Activated naive CD4-positive, alpha-beta T cell treated with anti-CD3 and anti-CD28 coated beads for 36 hours (primary cell): Measurements from ENCODE around the gene GRM7. TPM values are rescaled to one million over a fixed set of nuclear protein-coding genes. Genes with fewer than 3 reads are reported as not detected.

Experiments used
- CTCF ChIA-PET: fragments of 350-600 bp; sonication (Branson Sonifier 250); formaldehyde crosslinking; loops from one replicate; lab custom pipeline; 2021; ENCODE audit warnings: antibody characterized with exemption; lab: Charles Lee
- DNase-seq: peaks from one replicate; pipeline ENCODE4 v3.0.0-alpha.2; 2020
- H3K27ac Mint-ChIP-seq: one replicate; pipeline ENCODE4 v1.8.0; 2021; ENCODE audit warnings: mild to moderate bottlenecking, mixed read lengths
- H3K27me3 Mint-ChIP-seq: one replicate; pipeline ENCODE4 v1.8.0; 2021; ENCODE audit warnings: low read depth, mixed read lengths
- H3K36me3 Mint-ChIP-seq: one replicate; pipeline ENCODE4 v1.8.0; 2021; ENCODE audit warnings: low read depth, mixed read lengths
- H3K4me1 Mint-ChIP-seq: one replicate; pipeline ENCODE4 v1.8.0; 2021; ENCODE audit warnings: low read depth, mixed read lengths
- H3K4me3 Mint-ChIP-seq: one replicate; pipeline ENCODE4 v1.8.0; 2021; ENCODE audit warnings: mild to moderate bottlenecking, moderate library complexity, mixed read lengths
- H3K9me3 Mint-ChIP-seq: one replicate; pipeline ENCODE4 v1.8.0; 2021; ENCODE audit warnings: mixed read lengths
- intact Hi-C: fragments of 100-400 bp; cut with micrococcal nuclease; formaldehyde crosslinking; loops from one replicate; pipeline ENCODE4 v1.15.1; 2023
- total RNA-seq, 2 experiments: library from RNA; stranded (reverse); gene quantifications; one replicate each; pipeline ENCODE4 v1.2.3, GENCODE V29; 2021

The GRM7 gene
- total RNA-seq, 2 experiments from 2014 or later: not detected

DNA sequence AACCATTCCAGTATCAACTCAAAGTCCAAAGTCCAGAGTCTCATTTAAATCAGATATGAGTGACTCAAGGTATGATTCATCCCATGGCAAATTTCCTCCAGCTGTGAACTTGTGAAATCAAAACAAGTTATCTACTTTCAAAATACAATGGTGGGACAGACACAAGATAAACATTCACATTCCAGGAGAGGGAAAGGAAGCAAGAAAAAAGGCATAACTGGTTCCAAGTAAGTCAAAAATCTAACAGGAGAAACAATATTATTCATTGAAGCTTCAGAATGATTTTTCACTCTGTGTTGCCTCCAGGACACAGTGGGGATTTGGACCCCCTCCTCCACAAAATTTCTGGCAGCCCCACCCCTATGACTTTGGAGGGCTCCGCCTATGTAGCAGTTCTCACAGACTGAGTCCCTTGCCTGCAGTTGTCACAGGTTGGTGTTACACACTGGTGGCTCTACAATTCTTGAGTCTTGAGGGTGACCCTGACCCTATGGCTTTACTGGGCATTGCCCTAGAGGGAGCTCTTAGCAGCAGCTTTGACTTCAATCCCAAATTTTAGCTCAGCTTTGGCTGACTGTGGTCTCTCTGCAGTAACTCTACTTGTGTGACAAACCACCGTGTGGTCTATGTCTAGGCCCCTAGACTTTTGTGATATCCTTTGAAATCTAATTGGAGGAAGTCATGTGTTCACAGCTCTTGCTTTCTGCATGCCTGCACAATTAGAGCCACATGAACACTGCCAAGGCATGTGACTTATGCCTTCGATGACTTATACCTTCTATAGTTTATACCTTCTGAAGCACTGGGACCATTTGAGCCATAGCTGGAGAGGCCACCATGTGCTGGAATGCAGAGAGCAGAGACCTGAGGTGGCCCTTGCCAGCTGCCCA is 644.2 kb downstream of the GRM7 start:
- no peak for DNase-seq
- no peaks in the 10 kb centered on the region for H3K36me3 Mint-ChIP-seq
- intact Hi-C loops: no loop called here
- H3K4me1 Mint-ChIP-seq: no peaks in the 10 kb centered on the region
- H3K9me3 Mint-ChIP-seq: no peaks in the 10 kb centered on the region
- H3K4me3 Mint-ChIP-seq: no peak overlapping the region
- CTCF ChIA-PET: no interaction called here
- no peak overlapping the region for H3K27ac Mint-ChIP-seq
- no peaks in the 10 kb centered on the region for H3K27me3 Mint-ChIP-seq

DNA sequence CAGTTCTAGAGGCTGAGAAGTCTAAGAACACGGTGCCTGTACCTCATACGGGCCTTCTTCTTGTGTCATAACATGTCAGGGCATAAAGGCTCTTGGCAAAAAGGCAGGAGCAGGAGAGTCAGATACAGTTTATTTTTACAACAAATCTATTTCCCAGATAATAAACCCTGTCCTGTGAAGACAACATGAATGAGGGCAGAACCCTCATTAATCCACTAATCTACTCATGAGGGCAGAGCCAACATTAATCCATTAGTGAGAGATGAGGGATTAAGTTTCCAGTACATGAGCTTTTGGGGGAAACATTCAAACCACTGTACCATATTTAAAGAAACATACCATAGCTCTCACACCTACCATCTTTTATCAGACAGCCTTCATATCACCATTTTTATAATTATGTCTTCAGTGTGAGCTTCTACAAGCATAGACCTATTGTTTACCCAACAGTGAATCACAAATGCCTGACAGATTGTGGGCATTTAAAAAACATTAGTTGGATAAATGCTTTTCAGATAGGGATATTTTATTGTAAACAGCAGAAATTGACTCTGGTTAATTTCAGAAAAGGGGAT is 645.8 kb downstream of the GRM7 start:
- no peaks in the 10 kb centered on the region for H3K4me1 Mint-ChIP-seq
- no peak overlapping the region for H3K27ac Mint-ChIP-seq
- intact Hi-C loops: no loop called here
- H3K36me3 Mint-ChIP-seq: no peaks in the 10 kb centered on the region
- CTCF ChIA-PET: no interaction called here
- H3K4me3 Mint-ChIP-seq: no peak overlapping the region
- DNase-seq: no peak
- H3K27me3 Mint-ChIP-seq: no peaks in the 10 kb centered on the region
- H3K9me3 Mint-ChIP-seq: no peaks in the 10 kb centered on the region

DNA sequence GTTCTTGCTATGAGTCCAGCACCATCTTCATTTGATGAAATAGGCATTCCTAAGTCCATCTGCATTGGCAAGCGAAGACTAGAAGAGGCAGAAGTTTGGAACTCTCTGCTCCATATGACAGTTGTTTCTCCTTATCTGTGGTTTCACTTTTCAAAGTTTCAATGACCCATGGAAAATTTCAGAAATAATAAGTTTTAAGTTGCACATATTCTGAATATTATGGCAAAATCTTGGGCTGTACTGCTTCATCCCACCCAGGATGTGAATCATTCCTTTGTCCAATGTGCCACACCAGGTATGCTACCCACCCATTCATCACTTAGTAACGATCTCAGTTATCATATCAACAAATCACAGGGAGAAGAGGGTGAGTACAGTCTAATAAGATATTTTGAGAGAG is 647.9 kb downstream of the GRM7 start:
- no peak overlapping the region for H3K4me3 Mint-ChIP-seq

DNA sequence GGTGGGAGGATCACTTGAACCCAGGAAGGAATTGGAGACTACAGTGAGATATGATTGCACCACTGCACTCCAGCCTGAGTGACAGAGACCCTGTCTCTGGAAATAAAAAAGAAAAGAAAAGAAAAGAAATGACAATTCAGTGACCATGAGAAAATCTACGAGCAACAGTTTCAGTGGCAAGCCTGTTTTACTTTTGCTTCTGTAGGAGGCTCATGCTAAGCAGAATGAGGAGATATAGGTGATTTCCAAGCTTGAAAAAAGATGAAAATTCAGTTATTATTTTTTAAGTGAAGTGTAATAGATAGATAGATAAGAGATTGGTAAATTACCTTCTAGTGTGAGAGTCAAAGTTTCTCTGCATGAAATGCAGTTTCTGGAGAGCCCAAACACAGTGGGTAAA is 651.1 kb downstream of the GRM7 start:
- no peaks in the 10 kb centered on the region for H3K36me3 Mint-ChIP-seq
- DNase-seq: no peak
- intact Hi-C loops: no loop called here
- H3K9me3 Mint-ChIP-seq: no peaks in the 10 kb centered on the region
- no peaks in the 10 kb centered on the region for H3K27me3 Mint-ChIP-seq
- no peak overlapping the region for H3K4me3 Mint-ChIP-seq
- CTCF ChIA-PET: no interaction called here
- no peak overlapping the region for H3K27ac Mint-ChIP-seq
- H3K4me1 Mint-ChIP-seq: no peaks in the 10 kb centered on the region

More for the DNA sequence above, 647.9 kb downstream of the GRM7 start:
- CTCF ChIA-PET: no interaction called here
- H3K27ac Mint-ChIP-seq: no peak overlapping the region
- no peaks in the 10 kb centered on the region for H3K36me3 Mint-ChIP-seq
- intact Hi-C loops: no loop called here
- DNase-seq: no peak
- no peaks in the 10 kb centered on the region for H3K27me3 Mint-ChIP-seq
- no peaks in the 10 kb centered on the region for H3K4me1 Mint-ChIP-seq
- H3K9me3 Mint-ChIP-seq: no peaks in the 10 kb centered on the region

DNA sequence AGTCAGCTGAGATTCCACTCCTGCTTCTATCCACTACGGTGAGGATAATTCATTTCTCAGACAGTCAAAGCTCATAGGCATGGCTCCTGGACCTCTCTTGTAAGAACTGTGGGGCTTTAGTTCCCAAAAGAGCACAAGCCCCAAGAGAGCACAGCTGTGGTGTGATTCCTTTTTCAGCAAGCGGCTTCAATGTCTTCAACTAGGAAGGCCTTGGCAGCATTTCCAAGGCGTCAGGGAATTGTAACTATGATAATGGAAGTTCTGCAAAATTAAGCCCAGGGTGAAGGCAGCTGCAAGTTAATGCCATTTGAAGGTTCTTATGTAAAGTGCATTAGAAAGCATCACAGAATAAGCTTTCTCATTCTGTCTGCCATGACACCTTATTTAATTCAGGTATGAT is 657.1 kb downstream of the GRM7 start:
- CTCF ChIA-PET: interaction anchor here (0.5 kb wide), 1 partner anchor 33 kb away, joined by 3 read pairs; no protein-coding TSS in a partner anchor
- Mint-ChIP-seq H3K4me1 (no peaks in the 10 kb centered on the region), H3K36me3 (no peaks in the 10 kb centered on the region), H3K27me3 (peaks cover 4% of the 10 kb centered on the region), H3K27ac (no peak overlapping the region), H3K4me3 (no peak overlapping the region), H3K9me3 (peaks cover 2% of the 10 kb centered on the region)
- DNase-seq: no peak
- intact Hi-C loops: no loop called here

DNA sequence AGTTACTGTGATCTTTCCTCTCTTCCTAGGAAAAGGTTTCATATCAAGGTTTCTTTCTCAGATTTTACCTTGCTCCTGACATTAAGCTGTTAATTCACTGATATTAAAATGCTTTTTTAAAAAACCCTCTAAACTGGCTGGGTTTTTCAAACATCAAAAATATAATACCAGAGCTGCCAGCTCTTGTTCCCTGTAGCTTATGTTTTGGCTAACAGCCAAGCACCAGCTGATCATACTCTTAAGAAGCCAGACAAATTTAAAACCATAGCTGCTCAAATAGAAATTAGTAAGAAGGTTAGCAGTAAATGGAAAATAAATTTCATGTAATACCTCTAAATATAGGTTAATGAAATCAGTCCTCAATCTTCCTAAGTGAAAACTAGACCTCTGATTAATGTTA is 657.5 kb downstream of the GRM7 start:
- peaks cover 4% of the 10 kb centered on the region for H3K27me3 Mint-ChIP-seq
- H3K4me3 Mint-ChIP-seq: no peak overlapping the region
- no peaks in the 10 kb centered on the region for H3K4me1 Mint-ChIP-seq
- CTCF ChIA-PET: interaction anchor here (0.5 kb wide), 1 partner anchor 32 kb away, joined by 3 read pairs; no protein-coding TSS in a partner anchor
- no peaks in the 10 kb centered on the region for H3K36me3 Mint-ChIP-seq
- no peak overlapping the region for H3K27ac Mint-ChIP-seq
- peaks cover 5% of the 10 kb centered on the region for H3K9me3 Mint-ChIP-seq
- intact Hi-C loops: no loop called here
- DNase-seq: no peak

DNA sequence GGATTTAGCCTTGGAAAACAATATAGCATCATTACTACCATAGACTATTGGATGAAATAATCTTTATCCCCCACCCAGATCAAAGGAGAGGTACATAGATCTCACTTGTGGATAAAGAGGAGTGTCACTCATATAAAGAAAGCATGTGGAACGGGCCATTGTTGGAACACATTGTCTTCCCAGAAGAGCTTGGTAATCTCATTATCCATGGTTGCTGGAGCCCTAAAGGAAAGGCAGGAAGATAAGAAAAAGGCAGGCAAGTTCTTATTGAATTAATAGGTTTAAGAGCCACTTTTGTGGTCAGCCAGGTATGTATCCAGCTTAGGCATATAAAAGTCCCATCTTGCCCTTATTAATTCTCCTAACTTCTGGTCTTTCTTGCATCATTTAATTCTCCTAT is 659.1 kb downstream of the GRM7 start:
- CTCF ChIA-PET: no interaction called here
- peaks cover 4% of the 10 kb centered on the region for H3K27me3 Mint-ChIP-seq

DNA sequence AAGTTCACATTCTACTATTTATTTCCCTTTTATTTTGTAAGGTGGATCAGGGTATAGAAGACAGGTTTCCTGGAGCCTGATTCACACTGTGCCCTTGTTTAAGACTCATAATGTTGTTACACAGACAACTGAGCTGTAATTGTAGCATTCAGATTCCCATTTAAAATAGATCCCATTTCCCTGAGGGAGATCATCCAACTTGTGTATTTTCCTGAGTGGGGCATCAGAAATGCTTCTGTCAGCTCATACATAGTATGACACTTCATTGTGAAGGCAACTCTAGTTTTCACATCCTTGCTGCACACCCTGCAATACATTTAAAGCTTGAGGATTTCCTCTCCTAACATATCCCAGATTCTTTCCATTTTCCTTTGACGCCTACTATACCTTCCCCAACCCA is 659.7 kb downstream of the GRM7 start:
- H3K36me3 Mint-ChIP-seq: no peaks in the 10 kb centered on the region
- no peak overlapping the region for H3K4me3 Mint-ChIP-seq
- intact Hi-C loops: no loop called here
- H3K27me3 Mint-ChIP-seq: peaks cover 4% of the 10 kb centered on the region
- peaks cover 10% of the 10 kb centered on the region for H3K9me3 Mint-ChIP-seq
- DNase-seq: no peak
- no peak overlapping the region for H3K27ac Mint-ChIP-seq
- CTCF ChIA-PET: no interaction called here
- H3K4me1 Mint-ChIP-seq: no peaks in the 10 kb centered on the region

More for the DNA sequence above, 659.1 kb downstream of the GRM7 start:
- intact Hi-C loops: no loop called here
- no peak overlapping the region for H3K27ac Mint-ChIP-seq
- H3K4me3 Mint-ChIP-seq: no peak overlapping the region
- no peaks in the 10 kb centered on the region for H3K4me1 Mint-ChIP-seq
- H3K9me3 Mint-ChIP-seq: peaks cover 7% of the 10 kb centered on the region
- H3K36me3 Mint-ChIP-seq: no peaks in the 10 kb centered on the region
- DNase-seq: no peak

DNA sequence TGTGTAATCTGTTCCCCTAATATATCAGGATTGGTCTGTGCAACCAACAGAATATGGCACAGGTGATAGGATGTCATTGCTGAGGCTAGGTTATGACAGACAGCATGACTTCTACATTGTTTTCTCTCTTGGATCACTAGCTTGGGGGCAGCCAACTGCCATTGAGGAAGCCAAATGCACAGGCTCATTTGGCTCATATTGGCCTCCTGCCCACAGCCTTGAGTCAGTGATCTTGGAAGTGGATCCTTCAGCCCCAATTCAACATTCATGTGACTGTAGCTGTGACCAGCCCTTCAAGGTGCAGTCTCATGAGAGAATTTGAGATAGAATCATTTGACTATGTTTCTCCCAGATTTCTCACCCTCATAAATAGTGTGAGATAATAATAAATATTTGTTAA is 675.6 kb downstream of the GRM7 start:
- DNase-seq: no peak
- Mint-ChIP-seq H3K27ac (no peak overlapping the region), H3K9me3 (peaks cover 2% of the 10 kb centered on the region), H3K4me3 (no peak overlapping the region), H3K27me3 (no peaks in the 10 kb centered on the region), H3K36me3 (no peaks in the 10 kb centered on the region), H3K4me1 (no peaks in the 10 kb centered on the region)
- CTCF ChIA-PET: no interaction called here
- intact Hi-C loops: no loop called here

DNA sequence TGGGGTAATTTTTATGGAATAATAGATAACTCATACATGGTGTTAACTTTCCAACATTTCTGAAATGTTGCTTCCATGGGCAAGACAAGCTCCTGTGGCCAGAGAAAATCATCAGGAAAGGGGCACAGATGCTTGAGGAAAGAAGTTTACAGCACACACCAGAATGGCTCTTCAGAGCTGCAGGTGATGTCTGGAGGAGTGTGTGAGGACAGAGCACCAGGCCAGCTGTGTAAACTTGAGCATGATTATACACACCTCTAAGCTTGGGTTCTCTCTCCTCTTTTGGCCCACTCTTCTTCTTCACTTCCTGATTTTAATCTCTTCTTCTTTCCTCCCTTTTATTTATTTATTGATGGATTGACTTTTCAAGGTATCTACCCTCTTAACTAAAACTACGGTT is 676.0 kb downstream of the GRM7 start:
- CTCF ChIA-PET: no interaction called here
- no peak overlapping the region for H3K4me3 Mint-ChIP-seq
- no peak overlapping the region for H3K27ac Mint-ChIP-seq
- intact Hi-C loops: no loop called here
- no peaks in the 10 kb centered on the region for H3K27me3 Mint-ChIP-seq
- no peak for DNase-seq
- no peaks in the 10 kb centered on the region for H3K36me3 Mint-ChIP-seq
- no peaks in the 10 kb centered on the region for H3K4me1 Mint-ChIP-seq
- H3K9me3 Mint-ChIP-seq: peaks cover 2% of the 10 kb centered on the region

DNA sequence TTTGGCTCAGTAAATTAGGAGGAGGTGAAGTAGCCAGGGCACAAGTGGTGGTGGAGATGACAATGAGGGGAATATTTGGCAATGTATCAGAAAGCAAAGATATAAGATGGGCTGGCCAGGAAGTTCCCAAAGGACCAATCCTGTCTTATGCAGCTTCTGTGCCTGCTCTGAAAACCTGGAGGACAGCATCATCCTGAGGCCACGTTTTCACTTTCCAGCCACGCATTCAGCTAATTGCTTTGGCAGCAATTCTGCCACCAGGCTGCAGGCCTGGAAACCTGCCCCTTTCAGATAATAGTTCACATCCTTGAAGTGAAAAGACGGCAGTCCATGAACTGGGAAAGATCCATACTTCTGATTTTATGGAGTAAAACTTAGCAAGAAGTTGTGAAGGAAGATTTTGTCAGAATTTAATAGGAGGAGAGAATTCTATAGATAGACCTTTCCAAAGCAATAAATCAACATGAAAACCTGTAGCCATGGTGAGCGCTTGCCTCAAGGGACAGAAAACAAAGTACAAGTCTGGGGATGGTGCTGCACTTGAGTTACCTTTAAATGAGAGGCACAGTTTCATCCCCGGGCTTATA is 682.5 kb downstream of the GRM7 start:
- DNase-seq: no peak
- Mint-ChIP-seq H3K27ac (no peak overlapping the region), H3K27me3 (peaks cover 2% of the 10 kb centered on the region), H3K4me3 (no peak overlapping the region), H3K36me3 (no peaks in the 10 kb centered on the region), H3K9me3 (peaks cover 3% of the 10 kb centered on the region), H3K4me1 (no peaks in the 10 kb centered on the region)
- intact Hi-C loops: no loop called here
- CTCF ChIA-PET: no interaction called here

DNA sequence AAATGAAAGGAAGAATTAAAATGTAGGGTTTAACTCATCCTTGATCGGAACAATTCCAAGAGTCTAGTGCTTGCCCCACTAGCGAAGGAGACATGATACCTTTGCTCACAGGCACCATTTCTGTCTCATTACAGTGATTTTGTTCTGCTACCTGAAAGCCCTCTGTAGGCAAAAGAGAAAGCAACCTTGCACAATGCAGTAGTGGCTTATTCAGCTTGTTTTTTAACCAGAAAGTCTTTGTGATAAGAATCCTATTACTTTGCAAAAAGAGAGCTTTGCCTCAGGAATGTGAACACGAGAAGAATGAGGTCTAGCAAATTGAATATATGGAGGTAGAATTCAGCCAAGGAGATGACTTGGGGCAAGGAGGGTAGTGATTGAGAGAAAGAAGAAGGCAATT is 684.4 kb downstream of the GRM7 start:
- intact Hi-C loops: no loop called here
- Mint-ChIP-seq H3K9me3 (peaks cover 3% of the 10 kb centered on the region), H3K27ac (no peak overlapping the region), H3K4me1 (no peaks in the 10 kb centered on the region), H3K27me3 (peaks cover 2% of the 10 kb centered on the region), H3K4me3 (no peak overlapping the region), H3K36me3 (no peaks in the 10 kb centered on the region)
- DNase-seq: no peak
- CTCF ChIA-PET: no interaction called here

DNA sequence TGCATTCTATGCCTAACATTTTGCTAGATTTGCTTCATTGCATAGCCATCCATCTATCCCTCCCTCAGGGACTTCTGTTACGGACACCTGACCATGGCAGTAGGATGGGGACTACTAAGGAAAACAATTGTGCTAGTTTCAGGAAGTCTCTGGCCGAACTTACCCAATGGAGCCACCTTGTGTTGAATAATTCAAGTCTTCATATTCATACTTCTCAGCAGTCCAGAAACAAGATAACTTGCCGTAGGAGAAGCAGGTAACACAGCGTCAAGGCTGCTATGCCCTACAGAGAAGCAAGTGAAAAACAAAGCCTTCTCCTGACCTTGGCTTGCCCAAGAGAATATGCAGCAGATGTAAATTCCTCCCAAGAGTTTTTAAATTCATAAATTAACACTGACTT is 685.3 kb downstream of the GRM7 start:
- Mint-ChIP-seq H3K36me3 (no peaks in the 10 kb centered on the region), H3K27me3 (peaks cover 2% of the 10 kb centered on the region), H3K27ac (no peak overlapping the region), H3K4me1 (no peaks in the 10 kb centered on the region), H3K4me3 (no peak overlapping the region), H3K9me3 (peaks cover 4% of the 10 kb centered on the region)
- intact Hi-C loops: no loop called here
- DNase-seq: no peak
- CTCF ChIA-PET: no interaction called here
